ENCODE data around the gene NACC2.

NACC2 gene

GRCh38 chr9:136095070-136096058 is at the start of gene NACC2:
TSS of gene NACC2 (minus strand) at chr9:136095289. CDS start at chr9:136050521, 44,768 bp downstream.
- Histone ChIP-seq H3K4me1 (ENCODE audit: insufficient read depth, low read length) (peaks cover 18% of the 10 kb centered on the region), H3K9ac (ENCODE audit: low read depth, low read length) (peak within 1 kb of the TSS; percentile 75), H3K36me3 (ENCODE audit: insufficient read depth, low read length) (no peaks in the 10 kb centered on the region), H3K9me3 (ENCODE audit: control insufficient read depth, insufficient read depth, low read length) (no peaks in the 10 kb centered on the region)

GRCh38 chr9:136144450-136144849 is 49.4 kb upstream of the NACC2 start:
- H3K9ac ChIP-seq (ENCODE audit: low read depth, low read length) = no peak overlapping the region
- no peaks in the 10 kb centered on the region for H3K9me3 ChIP-seq (ENCODE audit: control insufficient read depth, insufficient read depth, low read length)
- no peaks in the 10 kb centered on the region for H3K36me3 ChIP-seq (ENCODE audit: insufficient read depth, low read length)
- peaks cover 3% of the 10 kb centered on the region; the same call in 1 of the 2 replicates for H3K4me1 ChIP-seq (ENCODE audit: insufficient read depth, low read length)

- Histone ChIP-seq H3K9ac (ENCODE audit: low read depth, low read length) (no peak overlapping the region), H3K36me3 (ENCODE audit: insufficient read depth, low read length) (no peaks in the 10 kb centered on the region), H3K9me3 (ENCODE audit: control insufficient read depth, insufficient read depth, low read length) (no peaks in the 10 kb centered on the region), H3K4me1 (ENCODE audit: insufficient read depth, low read length) (peaks cover 5% of the 10 kb centered on the region; the same call in 1 of the 2 replicates)
Measured at GRCh38 chr9:136143215-136144001, 48.3 kb upstream of the NACC2 start.

GRCh38 chr9:136142859-136143214 is 47.7 kb upstream of the NACC2 start:
- H3K4me1 ChIP-seq (ENCODE audit: insufficient read depth, low read length) = peaks cover 7% of the 10 kb centered on the region; the same call in 1 of the 2 replicates
- no peak overlapping the region for H3K9ac ChIP-seq (ENCODE audit: low read depth, low read length)
- H3K36me3 ChIP-seq (ENCODE audit: insufficient read depth, low read length) = no peaks in the 10 kb centered on the region
- H3K9me3 ChIP-seq (ENCODE audit: control insufficient read depth, insufficient read depth, low read length) = no peaks in the 10 kb centered on the region

- Histone ChIP-seq H3K36me3 (ENCODE audit: insufficient read depth, low read length) (no peaks in the 10 kb centered on the region), H3K4me1 (ENCODE audit: insufficient read depth, low read length) (peaks cover 7% of the 10 kb centered on the region; the same call in 1 of the 2 replicates), H3K9me3 (ENCODE audit: control insufficient read depth, insufficient read depth, low read length) (no peaks in the 10 kb centered on the region), H3K9ac (ENCODE audit: low read depth, low read length) (no peak overlapping the region)
Measured at GRCh38 chr9:136142414-136142796, 47.3 kb upstream of the NACC2 start.

GRCh38 chr9:136141682-136142413 is 46.8 kb upstream of the NACC2 start:
- no peaks in the 10 kb centered on the region for H3K9me3 ChIP-seq (ENCODE audit: control insufficient read depth, insufficient read depth, low read length)
- H3K4me1 ChIP-seq (ENCODE audit: insufficient read depth, low read length) = peaks cover 7% of the 10 kb centered on the region; the same call in 1 of the 2 replicates
- no peak overlapping the region for H3K9ac ChIP-seq (ENCODE audit: low read depth, low read length)
- H3K36me3 ChIP-seq (ENCODE audit: insufficient read depth, low read length) = no peaks in the 10 kb centered on the region

GRCh38 chr9:136140966-136141365 is 45.9 kb upstream of the NACC2 start:
- Histone ChIP-seq H3K36me3 (ENCODE audit: insufficient read depth, low read length) (no peaks in the 10 kb centered on the region), H3K4me1 (ENCODE audit: insufficient read depth, low read length) (peaks cover 7% of the 10 kb centered on the region; the same call in 1 of the 2 replicates), H3K9ac (ENCODE audit: low read depth, low read length) (no peak overlapping the region), H3K9me3 (ENCODE audit: control insufficient read depth, insufficient read depth, low read length) (no peaks in the 10 kb centered on the region)

GRCh38 chr9:136140046-136140445 is 45.0 kb upstream of the NACC2 start:
- Histone ChIP-seq H3K36me3 (ENCODE audit: insufficient read depth, low read length) (no peaks in the 10 kb centered on the region), H3K9ac (ENCODE audit: low read depth, low read length) (no peak overlapping the region), H3K4me1 (ENCODE audit: insufficient read depth, low read length) (peaks cover 7% of the 10 kb centered on the region; the same call in 1 of the 2 replicates), H3K9me3 (ENCODE audit: control insufficient read depth, insufficient read depth, low read length) (no peaks in the 10 kb centered on the region)

GRCh38 chr9:136138566-136138965 is 43.5 kb upstream of the NACC2 start:
- Histone ChIP-seq H3K9me3 (ENCODE audit: control insufficient read depth, insufficient read depth, low read length) (no peaks in the 10 kb centered on the region), H3K4me1 (ENCODE audit: insufficient read depth, low read length) (peaks cover 7% of the 10 kb centered on the region; the same call in 1 of the 2 replicates), H3K9ac (ENCODE audit: low read depth, low read length) (0 out of 2 replicates have a peak overlapping the region, but pooled peaks have one; percentile 0)

GRCh38 chr9:136137321-136138265 is 42.5 kb upstream of the NACC2 start:
- Histone ChIP-seq H3K4me1 (ENCODE audit: insufficient read depth, low read length) (peaks cover 7% of the 10 kb centered on the region; the same call in 1 of the 2 replicates), H3K9ac (ENCODE audit: low read depth, low read length) (no peak overlapping the region), H3K9me3 (ENCODE audit: control insufficient read depth, insufficient read depth, low read length) (no peaks in the 10 kb centered on the region), H3K36me3 (ENCODE audit: insufficient read depth, low read length) (no peaks in the 10 kb centered on the region)

More at GRCh38 chr9:136138566-136138965, 43.5 kb upstream of the NACC2 start:
- no peaks in the 10 kb centered on the region for H3K36me3 ChIP-seq (ENCODE audit: insufficient read depth, low read length)

- H3K9me3 ChIP-seq (ENCODE audit: control insufficient read depth, insufficient read depth, low read length) = no peaks in the 10 kb centered on the region
- no peaks in the 10 kb centered on the region for H3K36me3 ChIP-seq (ENCODE audit: insufficient read depth, low read length)
- no peak overlapping the region for H3K9ac ChIP-seq (ENCODE audit: low read depth, low read length)
- H3K4me1 ChIP-seq (ENCODE audit: insufficient read depth, low read length) = peaks cover 4% of the 10 kb centered on the region; the same call in 1 of the 2 replicates
Measured at GRCh38 chr9:136136127-136136925, 41.2 kb upstream of the NACC2 start.

- H3K9me3 ChIP-seq (ENCODE audit: control insufficient read depth, insufficient read depth, low read length) = no peaks in the 10 kb centered on the region
- H3K36me3 ChIP-seq (ENCODE audit: insufficient read depth, low read length) = no peaks in the 10 kb centered on the region
- H3K9ac ChIP-seq (ENCODE audit: low read depth, low read length) = no peak overlapping the region
- H3K4me1 ChIP-seq (ENCODE audit: insufficient read depth, low read length) = peaks cover 4% of the 10 kb centered on the region; the same call in 1 of the 2 replicates
Measured at GRCh38 chr9:136135326-136136126, 40.4 kb upstream of the NACC2 start.
